ENCODE measurements around the gene PHPT1.
A peak's percentile ranks its signal among the peaks of the same experiment; 100 is the strongest.
"Not testable (repeated sequence)": the region's sequence is repeated elsewhere in the genome, so short reads cannot be mapped to it uniquely, and the experiment has no call there.

The PHPT1 gene

DNA sequence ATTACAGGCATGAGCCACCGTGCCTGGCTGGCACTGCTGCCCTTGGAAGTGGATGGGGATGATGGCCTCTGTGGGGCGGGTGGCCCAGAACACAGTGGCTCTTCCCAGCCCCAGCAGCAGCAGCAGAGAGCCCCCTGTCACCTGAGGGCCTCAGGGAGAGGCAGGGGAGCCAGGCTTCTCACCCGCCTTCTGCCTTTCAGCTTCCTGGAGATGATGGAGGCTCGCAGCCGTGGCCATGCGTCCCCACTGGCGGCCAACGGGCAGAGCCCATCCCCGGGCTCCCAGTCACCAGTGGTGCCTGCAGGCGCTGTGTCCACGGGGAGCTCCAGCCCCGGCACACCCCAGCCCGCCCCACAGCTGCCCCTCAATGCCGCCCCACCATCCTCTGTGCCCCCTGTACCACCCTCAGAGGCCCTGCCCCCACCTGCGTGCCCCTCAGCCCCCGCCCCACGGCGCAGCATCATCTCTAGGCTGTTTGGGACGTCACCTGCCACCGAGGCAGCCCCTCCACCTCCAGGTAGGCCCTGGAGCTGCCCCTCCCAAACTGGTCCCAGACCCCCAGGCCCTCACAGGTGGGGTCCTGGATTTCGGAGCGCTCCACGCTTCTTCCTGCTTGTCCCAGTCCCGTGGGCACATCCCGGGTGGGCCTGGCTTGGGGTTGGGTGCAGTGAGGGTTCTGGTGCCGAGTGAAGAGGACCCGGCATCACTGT is 11.9 kb upstream of the PHPT1 start:
- no peak for DNase-seq (ENCODE audit: low read depth)

DNA sequence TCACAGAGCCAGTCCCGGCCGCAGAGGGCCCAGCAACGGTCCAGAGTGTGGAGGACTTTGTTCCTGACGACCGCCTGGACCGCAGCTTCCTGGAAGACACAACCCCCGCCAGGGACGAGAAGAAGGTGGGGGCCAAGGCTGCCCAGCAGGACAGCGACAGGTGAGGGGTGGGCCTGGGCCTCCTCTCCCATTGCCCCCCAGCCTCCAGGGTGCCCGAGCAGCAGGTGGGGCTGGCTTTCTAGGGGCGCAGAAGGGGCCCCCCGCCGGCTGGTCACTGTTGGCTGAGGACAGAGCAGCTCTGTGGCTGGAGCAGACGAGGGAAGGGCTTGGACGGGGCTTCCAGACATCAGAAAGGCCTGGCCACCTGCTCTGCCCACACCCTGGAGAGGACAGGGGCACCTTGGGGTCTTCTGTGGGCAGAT is 11.3 kb upstream of the PHPT1 start:
- not testable (repeated sequence) for DNase-seq (ENCODE audit: low read depth)

DNA sequence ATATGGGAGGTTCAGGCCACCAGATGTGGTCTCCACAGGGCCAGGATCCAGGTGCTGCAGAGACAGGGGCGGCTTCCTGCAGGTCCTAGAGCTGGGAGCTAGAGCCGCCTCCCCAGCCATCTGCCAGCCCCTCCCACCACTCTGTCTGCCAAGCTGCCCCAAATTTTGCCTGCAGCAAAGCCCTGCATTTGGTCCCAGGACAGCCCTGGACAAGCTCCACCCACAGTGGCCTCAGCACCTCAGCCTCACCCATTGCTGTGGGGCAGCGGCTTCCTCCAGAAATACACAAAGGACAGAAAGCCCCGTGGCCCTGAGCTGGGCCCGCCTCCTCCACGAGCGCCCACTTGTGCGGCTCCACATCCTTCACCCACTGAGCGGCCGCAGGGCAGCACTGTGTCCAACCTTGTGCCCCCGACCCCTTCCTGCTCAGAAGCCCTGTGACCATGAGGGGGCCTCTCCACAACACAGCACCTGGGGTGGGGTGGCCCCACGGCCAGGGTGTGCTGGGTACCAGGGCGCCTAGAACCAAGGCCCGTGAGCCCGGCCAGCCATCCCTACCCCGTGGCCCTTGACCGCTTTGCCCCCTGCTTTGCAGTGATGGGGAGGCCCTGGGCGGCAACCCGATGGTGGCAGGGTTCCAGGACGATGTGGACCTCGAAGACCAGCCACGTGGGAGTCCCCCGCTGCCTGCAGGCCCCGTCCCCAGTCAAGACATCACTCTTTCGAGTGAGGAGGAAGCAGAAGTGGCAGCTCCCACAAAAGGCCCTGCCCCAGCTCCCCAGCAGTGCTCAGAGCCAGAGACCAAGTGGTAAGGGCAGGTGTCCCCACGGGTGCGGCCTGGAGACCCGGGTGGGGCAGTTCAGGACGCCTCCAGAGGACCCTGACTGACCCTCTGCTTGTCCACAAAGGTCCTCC is 10.6 kb upstream of the PHPT1 start:
- no peak for DNase-seq (ENCODE audit: low read depth)

DNA sequence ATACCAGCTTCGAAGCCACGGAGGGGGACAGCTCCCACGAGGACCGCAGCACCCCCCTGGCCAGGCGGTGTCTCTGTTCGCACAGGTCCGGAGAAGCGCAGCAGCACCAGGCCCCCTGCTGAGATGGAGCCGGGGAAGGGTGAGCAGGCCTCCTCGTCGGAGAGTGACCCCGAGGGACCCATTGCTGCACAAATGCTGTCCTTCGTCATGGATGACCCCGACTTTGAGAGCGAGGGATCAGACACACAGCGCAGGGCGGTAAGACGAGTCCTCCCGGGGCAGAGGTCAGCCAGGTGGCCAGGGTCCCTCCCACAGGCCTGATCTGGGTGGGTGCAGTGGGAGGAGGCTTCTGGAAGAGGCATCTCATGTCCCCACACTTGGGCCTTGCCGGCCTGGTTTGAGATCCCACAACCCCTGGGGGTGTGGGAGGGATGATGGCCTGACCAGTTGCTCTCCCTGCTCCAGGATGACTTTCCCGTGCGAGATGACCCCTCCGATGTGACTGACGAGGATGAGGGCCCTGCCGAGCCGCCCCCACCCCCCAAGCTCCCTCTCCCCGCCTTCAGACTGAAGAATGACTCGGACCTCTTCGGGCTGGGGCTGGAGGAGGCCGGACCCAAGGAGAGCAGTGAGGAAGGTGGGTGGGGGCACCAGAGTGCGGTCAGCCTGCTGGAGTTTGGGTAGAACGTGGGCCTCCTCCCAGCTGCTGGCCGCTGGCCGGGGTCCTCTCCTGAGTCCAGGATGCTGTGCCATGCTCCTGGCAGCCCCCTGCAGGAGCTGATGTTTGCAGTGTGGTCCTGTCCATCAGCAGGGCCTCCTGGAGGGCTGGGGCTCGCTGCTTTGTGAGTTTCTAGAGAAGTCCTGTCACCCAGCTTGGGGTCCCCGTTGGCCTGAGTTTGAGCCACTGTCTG is 9.7 kb upstream of the PHPT1 start:
- DNase-seq (ENCODE audit: low read depth), result no peak

DNA sequence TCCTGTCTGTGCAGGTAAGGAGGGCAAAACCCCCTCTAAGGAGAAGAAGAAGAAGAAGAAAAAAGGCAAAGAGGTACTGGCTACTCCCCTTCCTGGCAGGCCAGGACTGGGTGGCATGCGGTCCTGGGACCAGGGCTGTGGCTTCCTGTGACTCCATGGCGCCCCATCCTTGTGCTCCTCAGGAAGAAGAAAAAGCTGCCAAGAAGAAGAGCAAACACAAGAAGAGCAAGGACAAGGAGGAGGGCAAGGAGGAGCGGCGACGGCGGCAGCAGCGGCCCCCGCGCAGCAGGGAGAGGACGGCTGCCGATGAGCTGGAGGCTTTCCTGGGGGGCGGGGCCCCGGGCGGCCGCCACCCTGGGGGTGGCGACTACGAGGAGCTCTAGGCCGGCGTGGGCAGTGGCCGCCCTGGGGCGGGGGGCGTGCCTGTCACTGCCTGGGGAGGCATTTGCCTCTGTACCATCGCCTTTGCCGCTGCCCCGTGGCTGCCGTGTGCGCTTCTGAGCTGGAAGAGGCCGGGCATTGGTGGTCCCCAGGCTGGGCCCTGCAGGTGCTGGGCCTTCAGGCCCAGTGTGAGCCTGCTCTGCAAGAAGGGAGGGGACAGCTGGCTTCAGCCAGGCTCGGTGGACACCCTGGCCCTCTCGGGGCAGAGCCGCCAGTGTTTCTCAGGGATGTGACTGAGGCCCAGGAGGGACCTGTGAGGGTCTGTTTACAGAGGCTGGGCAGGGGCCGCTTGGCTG is 8.9 kb upstream of the PHPT1 start:
- DNase-seq (ENCODE audit: low read depth), result no peak

DNA sequence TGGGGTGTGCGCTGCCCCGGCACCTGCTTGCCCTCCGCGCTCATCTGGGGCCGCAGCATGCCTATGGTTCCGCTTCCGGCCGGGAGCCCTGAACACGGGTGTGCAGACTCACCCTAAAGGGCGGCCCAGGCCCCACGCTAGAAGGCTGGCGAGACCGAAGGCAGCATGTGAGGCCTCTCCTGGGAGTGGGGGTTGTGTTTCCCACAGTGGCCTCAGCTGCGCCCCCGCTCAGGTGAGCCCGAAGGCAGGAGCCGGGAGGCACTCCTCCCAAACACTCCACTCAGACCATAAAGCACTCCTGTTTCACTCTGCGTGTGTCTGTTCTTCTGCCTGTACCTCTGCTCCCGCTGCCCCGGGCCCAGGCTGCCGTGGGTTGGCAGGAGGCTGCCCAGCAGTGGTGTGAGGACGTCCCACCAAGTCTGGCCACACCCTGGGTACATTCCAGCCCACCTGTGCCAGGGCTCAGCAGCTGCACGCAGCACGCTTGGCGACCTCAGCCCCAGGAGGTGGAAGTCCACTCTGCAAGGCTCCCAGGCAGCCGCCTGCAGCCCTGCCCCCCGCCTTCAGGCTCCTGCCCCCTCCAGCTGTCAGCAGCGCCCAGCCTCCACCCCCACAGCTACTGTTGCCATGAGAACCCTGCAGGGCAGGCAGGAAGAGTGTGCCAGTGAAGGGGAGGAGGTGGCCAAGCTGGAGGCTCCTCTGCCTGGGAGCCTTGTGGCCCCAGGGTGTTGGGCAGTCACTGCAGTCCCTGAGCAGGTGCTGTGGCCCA is 8.1 kb upstream of the PHPT1 start:
- DNase-seq (ENCODE audit: low read depth), result peak; percentile 51

DNA sequence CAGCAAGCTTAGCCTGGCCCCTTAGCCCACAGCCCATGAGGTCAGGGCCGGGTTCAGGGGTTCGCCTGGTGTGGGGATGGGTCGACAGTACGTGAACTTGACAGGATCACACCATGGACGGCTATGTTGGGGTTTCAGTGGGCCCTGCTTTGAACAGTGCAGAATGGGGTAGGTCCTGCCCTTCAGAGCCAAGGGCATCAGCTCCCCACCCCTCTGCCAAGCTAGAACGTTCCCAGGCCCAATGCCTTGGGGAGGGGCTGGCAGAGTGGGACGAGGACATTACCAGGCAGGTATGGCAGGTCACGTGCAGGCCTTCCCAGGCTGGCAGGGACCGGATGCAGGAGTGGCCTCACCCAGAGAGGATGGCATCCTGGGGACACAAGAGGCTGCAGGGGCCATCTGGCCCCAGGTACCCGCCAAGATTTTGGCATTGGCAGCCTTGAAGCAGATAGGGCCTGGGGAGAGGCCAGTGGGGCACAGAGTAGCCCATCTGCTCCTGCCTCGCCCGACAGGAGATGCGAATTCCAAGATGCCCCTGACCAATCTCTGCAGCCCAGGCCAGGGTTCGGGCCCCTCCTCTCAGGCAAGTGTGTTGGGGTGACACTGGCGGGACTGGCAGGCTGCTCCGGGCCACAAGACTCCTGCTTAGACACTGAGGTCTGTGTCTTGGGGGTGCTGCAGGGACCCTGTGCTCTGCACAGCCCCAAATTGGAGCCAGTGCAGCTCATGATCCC is 7.4 kb upstream of the PHPT1 start:
- not testable (repeated sequence) for DNase-seq (ENCODE audit: low read depth)

DNA sequence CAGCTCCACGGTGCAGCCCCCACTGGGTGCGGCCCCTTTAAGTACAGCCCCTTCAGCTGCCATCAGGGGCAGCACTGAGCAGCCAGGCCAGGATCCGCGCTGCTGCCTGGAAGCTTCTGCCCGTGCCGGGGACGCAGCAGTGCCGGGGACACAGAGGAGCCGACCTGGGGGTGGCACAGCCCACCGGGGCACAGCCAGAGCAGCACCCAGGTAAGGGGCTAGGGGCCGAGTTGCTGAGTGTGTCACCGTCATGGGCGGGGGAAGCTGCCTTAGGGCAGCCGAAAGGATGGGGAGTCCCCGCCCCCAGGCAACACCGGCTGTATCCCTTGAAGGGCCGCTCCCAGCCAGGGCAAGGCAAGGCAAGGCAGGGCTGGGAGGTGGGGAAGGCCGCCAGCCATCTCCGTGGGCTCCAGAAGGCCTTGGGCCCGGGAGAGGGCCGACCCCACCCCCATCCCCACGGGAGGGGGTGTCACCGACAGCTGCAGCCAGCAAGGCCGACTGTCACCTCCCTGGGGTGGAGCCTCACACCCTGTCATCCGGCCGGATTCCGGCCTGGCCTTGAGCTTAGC is 6.7 kb upstream of the PHPT1 start, which contains the start of gene AJM1:
Gene AJM1 (plus strand): TSS at position 99 of the 569 bp plus-strand sequence. CDS start 1,937 bp downstream, outside the sequence.
- peak; percentile 60 for DNase-seq (ENCODE audit: low read depth)

DNA sequence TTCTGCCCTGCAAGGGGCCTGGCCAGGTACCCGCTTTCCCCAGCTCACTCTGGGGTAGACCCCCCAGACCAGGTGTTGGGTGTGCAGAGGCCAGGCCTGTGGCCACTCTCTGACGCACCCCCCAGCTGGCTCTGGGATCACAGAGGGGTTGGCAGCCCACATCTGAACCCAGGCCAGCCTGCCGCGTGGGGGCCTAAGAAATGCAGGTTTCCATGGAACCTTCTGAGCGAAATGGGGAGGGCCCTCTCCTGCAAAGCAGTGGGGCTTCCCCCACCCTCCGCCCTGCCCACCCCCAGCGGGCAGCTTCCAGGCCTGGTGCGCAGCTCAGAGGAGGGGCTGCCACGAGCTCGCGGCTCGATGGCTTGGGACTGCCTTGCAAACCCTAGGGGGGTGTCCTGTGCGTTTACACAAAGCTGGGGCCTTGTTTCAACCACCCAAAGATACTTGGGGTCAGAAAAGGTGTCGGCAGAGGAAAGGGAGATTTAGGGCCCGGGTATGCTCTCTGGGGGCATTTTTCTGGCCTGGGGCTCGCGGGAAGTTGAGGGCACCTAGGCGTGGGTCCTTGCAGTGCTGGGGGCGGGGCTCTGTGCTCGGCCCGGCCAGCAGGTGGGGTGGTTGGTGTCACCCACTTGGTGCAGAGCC is 5.9 kb upstream of the PHPT1 start:
- not testable (repeated sequence) for DNase-seq (ENCODE audit: low read depth)

DNA sequence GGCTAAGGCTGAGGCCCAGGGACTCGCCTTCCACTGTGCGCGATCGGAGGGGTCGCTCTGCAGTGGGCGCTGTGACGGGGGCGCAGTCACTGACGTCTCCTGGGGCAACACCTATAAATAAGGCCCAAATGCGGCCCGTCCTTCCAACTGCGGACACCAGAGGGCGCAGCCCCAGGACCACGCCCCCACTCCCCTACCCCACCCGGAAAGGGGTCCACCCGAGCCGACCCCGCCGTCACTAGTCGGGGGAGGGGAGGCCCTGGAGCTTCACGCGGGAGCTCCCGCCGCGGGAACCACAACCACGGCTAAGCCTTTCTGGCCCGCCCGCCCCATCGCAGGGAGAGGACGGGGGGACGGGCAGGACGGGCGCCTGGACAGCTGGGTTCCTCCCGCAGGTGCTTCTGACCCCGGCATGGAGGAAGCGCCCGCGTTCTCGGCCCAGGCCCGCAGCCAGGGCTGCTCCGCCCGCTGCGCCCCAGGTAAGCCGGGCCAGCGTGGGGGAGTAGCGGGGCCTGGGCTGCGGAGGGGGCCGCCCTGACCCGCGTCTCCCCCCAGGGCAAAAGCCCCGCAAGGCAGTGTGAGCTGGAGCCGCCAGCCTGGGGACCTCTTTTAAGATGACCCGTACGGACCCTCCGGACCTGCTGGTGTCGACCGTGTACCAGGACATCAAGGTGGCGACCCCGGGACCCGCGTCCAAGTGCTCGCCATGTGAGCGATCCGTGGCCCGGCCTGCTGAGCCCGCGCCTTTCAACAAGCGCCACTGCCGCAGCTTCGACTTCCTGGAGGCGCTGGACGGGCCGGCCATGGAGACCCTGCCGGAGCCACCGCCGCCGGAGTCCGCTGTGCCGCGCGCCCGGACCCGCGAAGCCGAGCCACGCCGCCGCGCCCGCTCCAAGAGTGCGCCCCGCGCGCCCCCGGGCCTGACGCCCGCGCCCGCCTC is 5.1 kb upstream of the PHPT1 start:
- DNase-seq (ENCODE audit: low read depth), result not testable (repeated sequence)

DNA sequence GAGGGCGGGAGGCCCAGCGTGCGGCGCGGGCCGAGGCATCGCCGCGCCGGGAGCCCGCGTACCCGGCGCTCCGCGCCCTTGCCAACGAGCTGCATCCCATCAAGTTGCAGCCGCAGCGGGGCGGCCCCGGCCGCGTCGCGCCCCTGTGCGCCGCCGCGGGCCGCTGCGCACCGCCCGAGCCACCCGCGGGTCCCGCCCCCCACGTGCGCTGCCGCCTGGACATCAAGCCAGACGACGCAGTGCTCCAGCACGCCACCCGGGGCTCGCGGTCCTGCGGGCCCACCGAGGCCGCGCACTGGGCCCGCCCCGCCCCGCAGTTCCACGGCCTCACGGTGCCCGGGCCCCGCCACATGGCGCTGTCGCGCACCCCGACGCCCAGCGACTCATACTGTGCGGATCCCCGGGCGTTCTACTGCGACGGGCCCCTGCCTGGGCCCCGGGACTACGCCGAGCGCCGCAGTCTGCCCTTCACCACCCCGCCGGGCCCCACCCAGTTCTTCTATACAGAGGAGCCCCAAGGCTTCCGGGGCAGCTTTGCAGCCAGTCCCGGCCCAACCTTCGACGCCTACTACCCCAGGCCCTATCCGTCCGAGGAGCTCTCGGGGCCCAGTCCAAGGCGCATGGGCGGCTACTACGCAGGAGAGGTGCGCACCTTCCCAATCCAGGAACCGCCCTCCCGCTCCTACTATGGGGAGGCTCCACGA is 4.3 kb upstream of the PHPT1 start:
- DNase-seq (ENCODE audit: low read depth), result no peak

DNA sequence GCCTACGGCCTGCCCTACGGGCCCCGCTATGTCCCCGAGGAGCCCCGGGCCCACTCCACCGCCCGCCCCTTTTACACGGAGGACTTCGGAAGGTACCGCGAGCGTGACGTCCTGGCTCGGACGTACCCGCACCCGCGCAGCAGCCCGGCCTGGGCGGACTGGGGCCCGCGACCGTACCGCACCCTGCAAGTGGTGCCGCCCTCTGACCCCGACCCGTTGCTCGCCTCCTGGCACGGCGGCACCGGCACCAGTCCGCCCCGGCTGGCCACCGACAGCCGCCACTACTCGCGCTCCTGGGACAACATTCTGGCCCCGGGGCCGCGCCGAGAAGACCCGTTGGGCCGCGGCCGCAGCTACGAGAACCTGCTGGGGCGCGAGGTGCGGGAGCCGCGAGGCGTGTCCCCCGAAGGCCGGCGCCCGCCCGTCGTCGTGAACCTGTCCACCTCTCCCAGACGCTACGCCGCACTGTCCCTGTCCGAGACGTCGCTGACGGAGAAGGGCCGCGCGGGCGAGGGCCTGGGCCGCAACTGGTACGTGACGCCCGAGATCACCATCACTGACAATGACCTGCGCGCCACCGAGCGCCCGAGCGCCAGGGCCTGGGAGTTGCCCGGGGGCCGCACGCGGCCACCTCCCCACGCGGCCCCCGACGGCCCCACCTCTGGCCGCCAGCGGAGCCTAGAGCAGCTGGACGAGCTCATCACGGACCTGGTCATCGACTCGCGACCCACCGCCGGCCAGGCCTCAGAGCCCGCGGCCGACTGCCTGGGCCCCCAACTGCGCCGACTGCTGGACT is 3.5 kb upstream of the PHPT1 start:
- DNase-seq (ENCODE audit: low read depth), result no peak

DNA sequence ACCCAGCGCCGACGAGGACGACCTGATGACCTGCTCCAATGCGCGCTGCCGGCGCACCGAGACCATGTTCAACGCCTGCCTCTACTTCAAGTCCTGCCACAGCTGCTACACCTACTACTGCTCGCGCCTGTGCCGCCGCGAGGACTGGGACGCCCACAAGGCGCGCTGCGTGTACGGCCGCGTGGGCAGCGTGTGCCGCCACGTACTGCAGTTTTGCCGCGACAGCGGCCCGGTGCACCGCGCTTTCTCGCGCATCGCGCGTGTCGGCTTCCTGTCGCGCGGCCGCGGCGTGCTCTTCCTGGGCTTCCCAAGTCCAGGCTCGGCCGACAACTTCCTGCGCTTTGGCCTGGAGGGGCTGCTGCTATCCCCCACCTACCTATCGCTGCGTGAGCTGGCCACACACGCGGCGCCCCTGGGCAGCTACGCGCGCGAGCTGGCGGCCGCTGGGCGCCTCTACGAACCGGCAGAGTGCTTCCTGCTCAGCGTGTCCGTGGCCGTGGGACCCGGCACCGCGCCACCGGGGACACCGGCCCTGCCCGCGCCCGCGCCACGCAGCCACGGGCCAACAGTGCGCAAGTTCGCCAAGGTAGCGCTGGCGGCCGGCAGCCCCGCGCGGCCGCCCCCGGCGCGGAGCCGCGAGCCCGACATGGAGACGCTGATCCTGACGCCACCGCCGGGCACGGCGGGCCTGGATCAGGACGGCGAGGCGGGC is 2.7 kb upstream of the PHPT1 start:
- no peak for DNase-seq (ENCODE audit: low read depth)

DNA sequence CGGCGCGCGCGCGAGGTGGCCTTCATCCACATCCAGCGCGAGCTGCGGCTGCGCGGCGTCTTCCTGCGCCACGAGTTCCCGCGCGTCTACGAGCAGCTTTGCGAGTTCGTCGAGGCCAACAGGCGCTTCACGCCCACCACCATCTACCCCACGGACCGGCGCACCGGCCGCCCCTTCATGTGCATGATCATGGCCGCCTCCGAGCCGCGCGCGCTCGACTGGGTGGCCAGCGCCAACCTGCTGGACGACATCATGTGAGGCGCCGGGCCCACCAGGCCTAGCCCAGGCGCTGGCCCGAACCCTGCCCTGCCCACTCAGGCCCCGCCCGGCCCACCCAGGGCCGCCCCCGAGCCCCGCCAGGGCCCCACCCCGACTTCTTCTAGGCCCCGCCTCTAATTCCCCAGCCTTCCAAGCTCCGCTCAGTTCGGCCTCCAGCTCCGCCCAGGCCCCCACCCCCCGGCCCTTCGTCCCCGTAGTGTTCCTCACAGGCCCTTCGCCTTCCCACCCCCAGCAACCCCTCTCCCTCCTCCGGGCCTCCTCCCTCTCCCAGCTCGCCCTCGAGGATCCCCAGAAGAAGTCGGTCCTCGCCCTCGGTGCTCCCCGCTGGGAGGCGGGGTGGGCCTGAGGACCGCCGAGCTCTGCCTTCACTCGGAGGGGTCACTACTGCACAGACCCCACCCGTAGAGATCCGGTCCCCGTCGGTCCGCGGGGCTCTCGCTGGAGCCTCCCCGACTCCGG is 2.0 kb upstream of the PHPT1 start:
- peak; percentile 73 for DNase-seq (ENCODE audit: low read depth)

DNA sequence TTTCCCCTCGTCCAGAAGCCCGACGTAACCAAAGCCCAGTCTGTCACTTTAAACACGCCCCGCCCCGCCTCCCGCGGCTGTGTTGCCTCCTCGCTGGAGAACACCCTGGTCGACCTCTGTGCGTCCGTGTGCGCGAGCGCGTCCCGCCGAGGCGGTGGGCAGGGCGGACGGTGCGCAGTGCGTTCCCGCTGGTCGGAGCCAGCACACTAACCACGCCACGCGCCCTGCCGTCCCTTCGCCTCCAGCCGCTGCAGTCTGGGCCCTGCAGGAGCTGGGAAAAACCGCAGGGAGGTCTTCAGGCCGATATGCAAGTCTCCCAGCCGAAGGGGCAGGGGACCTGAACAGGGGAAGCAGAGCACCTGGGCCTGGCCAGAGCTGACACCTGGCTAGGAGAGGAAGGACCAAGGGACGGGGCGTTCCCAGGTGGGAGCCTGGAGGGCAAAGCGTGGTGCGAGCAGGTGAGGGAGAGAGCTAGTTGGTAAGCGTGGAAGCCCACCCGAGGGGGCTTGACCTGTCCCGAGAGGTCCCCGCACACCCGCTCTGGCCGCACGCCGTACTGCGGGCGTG is 1.3 kb upstream of the PHPT1 start:
- DNase-seq (ENCODE audit: low read depth), result peak; percentile 84
